HG03103 (cell line): ENCODE results near the gene GRIN2C.

Source experiments
- ATAC-seq: cut with Tn5 transposase; IDR thresholded peaks from one replicate; pipeline ENCODE4 v1.9.1; 2021; ENCODE audit warnings: low read depth; ENCODE audit not compliant: unreplicated experiment

GRIN2C gene

GRCh38 chr17:74850310-74850709, 9.4 kb downstream of the GRIN2C start:
- no peak for ATAC-seq

- ATAC-seq, result no peak
Measured at GRCh38 chr17:74848656-74849399, 10.9 kb downstream of the GRIN2C start.

GRCh38 chr17:74846621-74847020, 13.1 kb downstream of the GRIN2C start:
- no peak for ATAC-seq

- no peak for ATAC-seq
Measured at GRCh38 chr17:74843352-74843627, 16.4 kb downstream of the GRIN2C start.

GRCh38 chr17:74842599-74843351, 16.9 kb downstream of the GRIN2C start:
- ATAC-seq, result no peak

- no peak for ATAC-seq
Measured at GRCh38 chr17:74842146-74842598, 17.5 kb downstream of the GRIN2C start.

GRCh38 chr17:74840989-74841666, 18.6 kb downstream of the GRIN2C start:
- no peak for ATAC-seq

GRCh38 chr17:74839990-74840852, 19.5 kb downstream of the GRIN2C start:
- no peak for ATAC-seq

GRCh38 chr17:74838274-74838673, 21.4 kb downstream of the GRIN2C start:
- ATAC-seq, result no peak

- ATAC-seq, result no peak
Measured at GRCh38 chr17:74836691-74837467, 22.8 kb downstream of the GRIN2C start.

- ATAC-seq, result no peak
Measured at GRCh38 chr17:74836191-74836590, 23.5 kb downstream of the GRIN2C start.

- ATAC-seq, result no peak
Measured at GRCh38 chr17:74833501-74834377, 25.9 kb downstream of the GRIN2C start.

GRCh38 chr17:74832421-74832820, 27.3 kb downstream of the GRIN2C start:
- no peak for ATAC-seq

GRCh38 chr17:74831444-74832146, 28.1 kb downstream of the GRIN2C start:
- ATAC-seq, result no peak

- no peak for ATAC-seq
Measured at GRCh38 chr17:74830861-74831260, 28.8 kb downstream of the GRIN2C start.

GRCh38 chr17:74827800-74828199, 31.9 kb downstream of the GRIN2C start:
- ATAC-seq, result no peak

- no peak for ATAC-seq
Measured at GRCh38 chr17:74825952-74826719, 33.5 kb downstream of the GRIN2C start.
